ENCODE measurements around the gene MYH7.

- TF ChIP-seq CTCF (IDR thresholded peaks at IDR 0.05; ENCODE audit: low read depth, low read length), result no peak
- TF ChIP-seq POLR2A (IDR thresholded peaks at IDR 0.05; ENCODE audit: extremely low read depth, insufficient read length), result no peak
- TF ChIP-seq MAX (IDR thresholded peaks at IDR 0.05; ENCODE audit: low read depth, low read length), result no peak
Measured at GRCh38 chr14:23434488-23435222, 805 bp downstream of the MYH7 start.

All from NB4 (cell line).